HG02798 (cell line): ENCODE measurements around the gene BRS3.

Source experiments
- ATAC-seq: cut with Tn5 transposase; IDR thresholded peaks from one replicate; pipeline ENCODE4 v1.9.1; 2021; ENCODE audit warnings: mild to moderate bottlenecking; ENCODE audit not compliant: unreplicated experiment, poor library complexity

Gene BRS3

GRCh38 chrX:136491832-136492231, 4.1 kb downstream of the BRS3 start:
- no peak for ATAC-seq

GRCh38 chrX:136493011-136493410, 5.3 kb downstream of the BRS3 start:
- no peak for ATAC-seq

- no peak for ATAC-seq
Observed at GRCh38 chrX:136495043-136495442, 7.3 kb downstream of the BRS3 start.

GRCh38 chrX:136496186-136496763, 8.5 kb downstream of the BRS3 start:
- ATAC-seq = no peak

- ATAC-seq = peak; percentile 85
Observed at GRCh38 chrX:136496764-136497555, 9.2 kb downstream of the BRS3 start.

- no peak for ATAC-seq
Observed at GRCh38 chrX:136497556-136498052, 9.9 kb downstream of the BRS3 start, which contains the start of gene HTATSF1. Gene HTATSF1, plus strand, starts transcription at chrX:136497592. Its CDS starts 93 bp downstream, at chrX:136497685.

- ATAC-seq = no peak
Observed at GRCh38 chrX:136519069-136519468, 31.3 kb downstream of the BRS3 start.

GRCh38 chrX:136523770-136524169, 36.0 kb downstream of the BRS3 start:
- ATAC-seq = no peak

- no peak for ATAC-seq
Observed at GRCh38 chrX:136525738-136526606, 38.2 kb downstream of the BRS3 start.

- ATAC-seq = no peak
Observed at GRCh38 chrX:136528645-136529315, 41.0 kb downstream of the BRS3 start.

GRCh38 chrX:136529795-136530194, 42.0 kb downstream of the BRS3 start:
- ATAC-seq = no peak

- ATAC-seq = no peak
Observed at GRCh38 chrX:136531951-136532350, 44.2 kb downstream of the BRS3 start, which contains the start of gene VGLL1. Gene VGLL1, plus strand, starts transcription at chrX:136532215. Its CDS starts 3,806 bp downstream, at chrX:136536021.

- no peak for ATAC-seq
Observed at GRCh38 chrX:136534131-136534530, 46.4 kb downstream of the BRS3 start.

- no peak for ATAC-seq
Observed at GRCh38 chrX:136538811-136539210, 51.1 kb downstream of the BRS3 start.

GRCh38 chrX:136540226-136540625, 52.5 kb downstream of the BRS3 start:
- no peak for ATAC-seq

- ATAC-seq = no peak
Observed at GRCh38 chrX:136541294-136541693, 53.5 kb downstream of the BRS3 start.

- no peak for ATAC-seq
Observed at GRCh38 chrX:136542281-136542680, 54.5 kb downstream of the BRS3 start.
